Duodenal mucosa (tissue), 2 donors: Measurements from ENCODE around the gene HMGN4.
A peak's percentile ranks its signal among the peaks of the same experiment; 100 is the strongest.

Source experiments
- H3K27ac ChIP-seq: one replicate; pipeline ENCODE4 v1.7.0; 2013; ENCODE audit warnings: low read depth, low read length
- H3K27me3 ChIP-seq, 2 donors: one replicate each; pipeline ENCODE4 v1.7.0; 2013; ENCODE audit warnings: low read length in 2 of 2, control low read depth in 1 of 2; ENCODE audit not compliant: insufficient read depth in 2 of 2, control insufficient read depth in 1 of 2
- H3K36me3 ChIP-seq, 2 donors: one replicate each; pipeline ENCODE4 v1.7.0; 2013; ENCODE audit warnings: low read length in 2 of 2, control low read depth in 1 of 2; ENCODE audit not compliant: insufficient read depth in 2 of 2, control insufficient read depth in 1 of 2
- H3K4me1 ChIP-seq, 2 donors: one replicate each; pipeline ENCODE4 v1.7.0; 2013; ENCODE audit warnings: low read length in 2 of 2, control low read depth in 1 of 2; ENCODE audit not compliant: insufficient read depth in 2 of 2, control insufficient read depth in 1 of 2
- H3K4me3 ChIP-seq, 2 donors: one replicate each; pipeline ENCODE4 v1.7.0; 2013; ENCODE audit warnings: low read length in 2 of 2, low read depth in 1 of 2
- H3K9ac ChIP-seq, 2 donors: one replicate each; pipeline ENCODE4 v1.7.0; 2013; ENCODE audit warnings: low read length in 2 of 2, low read depth in 1 of 2
- H3K9me3 ChIP-seq, 2 donors: one replicate each; pipeline ENCODE4 v1.7.0; 2013; ENCODE audit warnings: low read length in 2 of 2, control low read depth in 1 of 2; ENCODE audit not compliant: control insufficient read depth in 1 of 2

The HMGN4 gene

GRCh38 chr6:26556263-26557070 is 18.3 kb downstream of the HMGN4 start:
- no peak overlapping the region for H3K27ac ChIP-seq
- no peaks in the 10 kb centered on the region for H3K27me3 ChIP-seq
- no peak overlapping the region for H3K4me3 ChIP-seq
- H3K9ac ChIP-seq, result no peak overlapping the region
- no peaks in the 10 kb centered on the region for H3K36me3 ChIP-seq
- H3K9me3 ChIP-seq, result no peaks in the 10 kb centered on the region
- H3K4me1 ChIP-seq, result peaks cover 7 to 8% of the 10 kb centered on the region in 2 donors

GRCh38 chr6:26561533-26562466 is 23.6 kb downstream of the HMGN4 start:
- Histone ChIP-seq H3K4me3 (no peak overlapping the region), H3K9me3 (no peaks in the 10 kb centered on the region), H3K27me3 (no peaks in the 10 kb centered on the region), H3K9ac (no peak overlapping the region), H3K4me1 (no peaks in the 10 kb centered on the region), H3K36me3 (no peaks in the 10 kb centered on the region), H3K27ac (no peak overlapping the region)

- Histone ChIP-seq H3K36me3 (no peaks in the 10 kb centered on the region), H3K9ac (no peak overlapping the region), H3K4me3 (no peak overlapping the region), H3K9me3 (no peaks in the 10 kb centered on the region), H3K27ac (no peak overlapping the region), H3K4me1 (no peaks in the 10 kb centered on the region), H3K27me3 (no peaks in the 10 kb centered on the region)
Measured at GRCh38 chr6:26563488-26563887, 25.3 kb downstream of the HMGN4 start.

- Histone ChIP-seq H3K9me3 (no peaks in the 10 kb centered on the region), H3K27ac (no peak overlapping the region), H3K4me3 (peak overlapping the region; percentile 81 to 83), H3K9ac (peak overlapping the region; percentile 34 to 64), H3K27me3 (no peaks in the 10 kb centered on the region), H3K36me3 (no peaks in the 10 kb centered on the region), H3K4me1 (peaks cover 0 to 6% of the 10 kb centered on the region in 2 donors)
Measured at GRCh38 chr6:26568601-26569432, 30.7 kb downstream of the HMGN4 start.

- no peaks in the 10 kb centered on the region for H3K36me3 ChIP-seq
- H3K4me3 ChIP-seq, result peak overlapping the region; percentile 81 to 83
- no peak overlapping the region for H3K9ac ChIP-seq
- H3K4me1 ChIP-seq, result peaks cover 0 to 6% of the 10 kb centered on the region in 2 donors
- no peaks in the 10 kb centered on the region for H3K9me3 ChIP-seq
- H3K27me3 ChIP-seq, result no peaks in the 10 kb centered on the region
- H3K27ac ChIP-seq, result no peak overlapping the region
Measured at GRCh38 chr6:26569433-26569764, 31.2 kb downstream of the HMGN4 start.

- Histone ChIP-seq H3K4me3 (no peak overlapping the region), H3K27me3 (no peaks in the 10 kb centered on the region), H3K9me3 (no peaks in the 10 kb centered on the region), H3K4me1 (peaks cover 0 to 6% of the 10 kb centered on the region in 2 donors), H3K27ac (no peak overlapping the region), H3K36me3 (no peaks in the 10 kb centered on the region), H3K9ac (no peak overlapping the region)
Measured at GRCh38 chr6:26570027-26570809, 32.1 kb downstream of the HMGN4 start.

- Histone ChIP-seq H3K27me3 (peaks cover 5 to 13% of the 10 kb centered on the region in 2 donors), H3K4me1 (peaks cover 0 to 6% of the 10 kb centered on the region in 2 donors), H3K36me3 (no peaks in the 10 kb centered on the region), H3K9ac (peak overlapping the region; percentile 47 to 80), H3K27ac (no peak overlapping the region), H3K4me3 (peak overlapping the region; percentile 72 to 80), H3K9me3 (no peaks in the 10 kb centered on the region)
Measured at GRCh38 chr6:26571592-26572296, 33.6 kb downstream of the HMGN4 start.

GRCh38 chr6:26575494-26575939 is 37.4 kb downstream of the HMGN4 start:
- Histone ChIP-seq H3K9ac (no peak overlapping the region), H3K9me3 (peaks cover 3 to 6% of the 10 kb centered on the region in 2 donors), H3K36me3 (no peaks in the 10 kb centered on the region), H3K27ac (no peak overlapping the region), H3K4me3 (no peak overlapping the region), H3K4me1 (peaks cover 6 to 14% of the 10 kb centered on the region in 2 donors), H3K27me3 (peaks cover 5 to 13% of the 10 kb centered on the region in 2 donors)

GRCh38 chr6:26576407-26576843 is 38.3 kb downstream of the HMGN4 start:
- Histone ChIP-seq H3K36me3 (no peaks in the 10 kb centered on the region), H3K27me3 (peaks cover 5 to 19% of the 10 kb centered on the region in 2 donors), H3K9me3 (peaks cover 3 to 6% of the 10 kb centered on the region in 2 donors), H3K4me3 (no peak overlapping the region), H3K4me1 (peaks cover 6 to 14% of the 10 kb centered on the region in 2 donors), H3K27ac (no peak overlapping the region), H3K9ac (no peak overlapping the region)
